WTC11 (cell line): ENCODE measurements around the gene MNS1. TPM values are rescaled to one million over a fixed set of nuclear protein-coding genes. Genes with fewer than 3 reads are reported as not detected.

ENCODE experiments used
- ATAC-seq: fragments of 200-7000 bp; cut with Tn5 transposase; 2 replicates; pipeline ENCODE4 v1.10.0; 2021; ENCODE audit warnings: mild to moderate bottlenecking, moderate library complexity
- CTCF ChIA-PET: fragments of 300-600 bp; sonication (Branson Sonifier 250); formaldehyde crosslinking; loops from one replicate; lab custom pipeline; 2021; ENCODE audit warnings: antibody characterized with exemption; lab: Charles Lee
- POLR2A ChIA-PET: fragments of 350-600 bp; sonication (Branson Sonifier 250); formaldehyde crosslinking; loops from one replicate; lab custom pipeline; 2021; ENCODE audit warnings: antibody characterized with exemption; lab: Charles Lee
- DNase-seq: peaks from one replicate; pipeline ENCODE4 v3.0.0; 2021; ENCODE audit warnings: low spot score
- H3K27ac Mint-ChIP-seq: 2 replicates; pipeline ENCODE4 v1.8.0; 2021; ENCODE audit warnings: mixed read lengths
- H3K27me3 Mint-ChIP-seq: 2 replicates; pipeline ENCODE4 v1.8.0; 2021; ENCODE audit warnings: low read depth, mild to moderate bottlenecking, moderate library complexity, mixed read lengths
- H3K36me3 Mint-ChIP-seq: 2 replicates; pipeline ENCODE4 v1.8.0; 2021; ENCODE audit warnings: mixed read lengths
- H3K4me1 Mint-ChIP-seq: 2 replicates; pipeline ENCODE4 v1.8.0; 2022; ENCODE audit warnings: mixed read lengths
- H3K4me3 Mint-ChIP-seq: 2 replicates; pipeline ENCODE4 v1.8.0; 2021; ENCODE audit warnings: mild to moderate bottlenecking, moderate library complexity, mixed read lengths
- H3K9me3 Mint-ChIP-seq: 2 replicates; pipeline ENCODE4 v1.8.0; 2021; ENCODE audit warnings: mixed read lengths
- AR ChIP-seq: fragments of 250-450 bp; sonication (Bioruptor Pico); IDR thresholded peaks from 2 replicates; pipeline ENCODE4 v1.9.0; 2021; ENCODE audit warnings: mild to moderate bottlenecking
- FOXK1 ChIP-seq: sonication (generic); formaldehyde crosslinking; IDR thresholded peaks from 2 replicates; pipeline ENCODE4 v1.8.0; 2022; ENCODE audit warnings: mild to moderate bottlenecking, moderate library complexity, missing genetic modification reagents
- FOXP1 ChIP-seq: sonication (generic); formaldehyde crosslinking; IDR thresholded peaks from 2 replicates; pipeline ENCODE4 v1.8.0; 2022; ENCODE audit warnings: missing genetic modification reagents, mild to moderate bottlenecking, moderate library complexity, borderline replicate concordance
- GABPB1 ChIP-seq: sonication (generic); formaldehyde crosslinking; IDR thresholded peaks from 2 replicates; pipeline ENCODE4 v1.8.1; 2023; ENCODE audit warnings: mild to moderate bottlenecking, missing genetic modification reagents
- HMGA2 ChIP-seq: fragments of 250-450 bp; sonication (Bioruptor Pico); IDR thresholded peaks from 2 replicates; pipeline ENCODE4 v1.4.0; 2021; ENCODE audit warnings: mild to moderate bottlenecking, moderate library complexity
- MYBL2 ChIP-seq: sonication (generic); formaldehyde crosslinking; IDR thresholded peaks from 2 replicates; pipeline ENCODE4 v1.8.1; 2023; ENCODE audit warnings: mild to moderate bottlenecking, moderate library complexity, missing genetic modification reagents
- NR1H2 ChIP-seq: sonication (generic); formaldehyde crosslinking; IDR thresholded peaks from 2 replicates; pipeline ENCODE4 v1.9.0; 2021; ENCODE audit warnings: mild to moderate bottlenecking, moderate library complexity, missing genetic modification reagents
- NR2C2 ChIP-seq: sonication (generic); formaldehyde crosslinking; IDR thresholded peaks from 2 replicates; pipeline ENCODE4 v1.8.0; 2022; ENCODE audit warnings: mild to moderate bottlenecking, missing genetic modification reagents
- RORB ChIP-seq: fragments of 250-450 bp; sonication (Bioruptor Pico); IDR thresholded peaks from 2 replicates; pipeline ENCODE4 v1.9.0; 2021; ENCODE audit warnings: mild to moderate bottlenecking
- SMAD3 ChIP-seq: sonication (generic); formaldehyde crosslinking; IDR thresholded peaks from 2 replicates; pipeline ENCODE4 v1.8.0; 2022; ENCODE audit warnings: missing genetic modification reagents, mild to moderate bottlenecking, borderline replicate concordance
- SP1 ChIP-seq: sonication (generic); formaldehyde crosslinking; conservative IDR thresholded peaks from 2 replicates; pipeline ENCODE4 v1.8.1; 2022; ENCODE audit warnings: missing genetic modification reagents
- ZBTB21 ChIP-seq: sonication (generic); formaldehyde crosslinking; IDR thresholded peaks from 2 replicates; pipeline ENCODE4 v1.8.1; 2023; ENCODE audit warnings: mild to moderate bottlenecking, missing genetic modification reagents, borderline replicate concordance
- ZBTB43 ChIP-seq: sonication (generic); formaldehyde crosslinking; IDR thresholded peaks from 2 replicates; pipeline ENCODE4 v1.8.1; 2023; ENCODE audit warnings: mild to moderate bottlenecking, missing genetic modification reagents
- ZNF232 ChIP-seq: sonication (generic); formaldehyde crosslinking; IDR thresholded peaks from 2 replicates; pipeline ENCODE4 v1.8.0; 2022; ENCODE audit warnings: mild to moderate bottlenecking, missing genetic modification reagents
- ZNF396 ChIP-seq: fragments of 250-450 bp; sonication (Bioruptor Pico); IDR thresholded peaks from 2 replicates; pipeline ENCODE4 v1.8.0; 2021; ENCODE audit warnings: mild to moderate bottlenecking, moderate library complexity, borderline replicate concordance
- ZNF416 ChIP-seq: fragments of 250-450 bp; sonication (Bioruptor Pico); IDR thresholded peaks from 2 replicates; pipeline ENCODE4 v1.9.0; 2021; ENCODE audit warnings: mild to moderate bottlenecking, inconsistent platforms
- ZNF532 ChIP-seq: fragments of 250-450 bp; sonication (Bioruptor Pico); IDR thresholded peaks from 2 replicates; pipeline ENCODE4 v1.9.0; 2021; ENCODE audit warnings: mild to moderate bottlenecking, borderline replicate concordance
- total RNA-seq: library from RNA; stranded (reverse); gene quantifications from 3 replicates; pipeline ENCODE4 v1.2.3, GENCODE V29; 2021
- TF ChIP-seq, protein P1 (sequence below): fragments of 250-450 bp; sonication (Bioruptor Pico); IDR thresholded peaks from 2 replicates; pipeline ENCODE4 v2.1.2; 2022; ENCODE audit warnings: mild to moderate bottlenecking, moderate library complexity
- TF ChIP-seq, protein P2 (sequence below): fragments of 250-450 bp; sonication (Bioruptor Pico); IDR thresholded peaks from 2 replicates; pipeline ENCODE4 v1.9.0; 2021; ENCODE audit warnings: mild to moderate bottlenecking
- TF ChIP-seq, protein P3 (sequence below): sonication (generic); formaldehyde crosslinking; IDR thresholded peaks from 2 replicates; pipeline ENCODE4 v1.8.1; 2023; ENCODE audit warnings: mild to moderate bottlenecking, missing genetic modification reagents, borderline replicate concordance
- TF ChIP-seq, protein P4 (sequence below): sonication (generic); formaldehyde crosslinking; IDR thresholded peaks from 2 replicates; pipeline ENCODE4 v1.8.0; 2022; ENCODE audit warnings: mild to moderate bottlenecking, missing genetic modification reagents
- TF ChIP-seq, protein P5 (sequence below): sonication (generic); formaldehyde crosslinking; IDR thresholded peaks from 2 replicates; pipeline ENCODE4 v1.8.0; 2022; ENCODE audit warnings: mild to moderate bottlenecking, missing genetic modification reagents

The MNS1 gene
- total RNA-seq, 1 experiment from 2014 or later = 4.4 TPM

DNA sequence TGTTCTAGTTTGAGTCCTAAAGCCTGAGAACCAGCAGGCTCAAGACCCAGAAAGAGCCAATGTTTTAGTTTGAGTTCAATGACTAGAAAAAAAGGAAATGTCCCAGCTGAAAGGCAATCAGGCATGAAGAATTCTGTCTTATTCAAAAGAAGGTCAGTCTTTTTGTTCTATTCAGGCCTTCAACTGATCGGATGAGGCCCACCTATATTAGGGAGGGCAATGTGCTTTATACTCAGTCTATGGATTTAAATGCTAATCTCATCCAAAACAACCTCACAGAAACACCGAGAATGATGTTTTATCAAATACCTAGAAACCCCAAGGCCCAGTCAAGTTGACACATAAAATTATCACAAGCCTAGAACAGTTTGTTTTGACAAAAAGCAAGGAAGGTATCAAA lies 4.0 kb downstream of the MNS1 start:
- Mint-ChIP-seq H3K27me3 (peaks cover 19% of the 10 kb centered on the region), H3K9me3 (peaks cover 7% of the 10 kb centered on the region), H3K36me3 (peaks cover 6% of the 10 kb centered on the region; the same call in 1 of the 2 replicates), H3K4me1 (no peaks in the 10 kb centered on the region), H3K4me3 (no peak overlapping the region), H3K27ac (no peak overlapping the region)
- TF ChIP-seq FOXP1 (CRISPR knock-in tag) (no peak), HMGA2 (CRISPR knock-in tag) (no peak), ZBTB21 (CRISPR knock-in tag) (no peak), ZBTB43 (CRISPR knock-in tag) (no peak), NR2C2 (CRISPR knock-in tag) (no peak), ZNF232 (CRISPR knock-in tag) (no peak), ZNF532 (no peak), GABPB1 (no peak), NR1H2 (CRISPR knock-in tag) (no peak)
- TF ChIP-seq, protein P1, sequence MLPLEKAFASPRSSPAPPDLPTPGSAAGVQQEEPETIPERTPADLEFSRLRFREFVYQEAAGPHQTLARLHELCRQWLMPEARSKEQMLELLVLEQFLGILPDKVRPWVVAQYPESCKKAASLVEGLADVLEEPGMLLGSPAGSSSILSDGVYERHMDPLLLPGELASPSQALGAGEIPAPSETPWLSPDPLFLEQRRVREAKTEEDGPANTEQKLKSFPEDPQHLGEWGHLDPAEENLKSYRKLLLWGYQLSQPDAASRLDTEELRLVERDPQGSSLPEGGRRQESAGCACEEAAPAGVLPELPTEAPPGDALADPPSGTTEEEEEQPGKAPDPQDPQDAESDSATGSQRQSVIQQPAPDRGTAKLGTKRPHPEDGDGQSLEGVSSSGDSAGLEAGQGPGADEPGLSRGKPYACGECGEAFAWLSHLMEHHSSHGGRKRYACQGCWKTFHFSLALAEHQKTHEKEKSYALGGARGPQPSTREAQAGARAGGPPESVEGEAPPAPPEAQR = no peak
- TF ChIP-seq, protein P2, sequence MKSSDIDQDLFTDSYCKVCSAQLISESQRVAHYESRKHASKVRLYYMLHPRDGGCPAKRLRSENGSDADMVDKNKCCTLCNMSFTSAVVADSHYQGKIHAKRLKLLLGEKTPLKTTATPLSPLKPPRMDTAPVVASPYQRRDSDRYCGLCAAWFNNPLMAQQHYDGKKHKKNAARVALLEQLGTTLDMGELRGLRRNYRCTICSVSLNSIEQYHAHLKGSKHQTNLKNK (CRISPR knock-in tag) = no peak
- TF ChIP-seq, protein P3, sequence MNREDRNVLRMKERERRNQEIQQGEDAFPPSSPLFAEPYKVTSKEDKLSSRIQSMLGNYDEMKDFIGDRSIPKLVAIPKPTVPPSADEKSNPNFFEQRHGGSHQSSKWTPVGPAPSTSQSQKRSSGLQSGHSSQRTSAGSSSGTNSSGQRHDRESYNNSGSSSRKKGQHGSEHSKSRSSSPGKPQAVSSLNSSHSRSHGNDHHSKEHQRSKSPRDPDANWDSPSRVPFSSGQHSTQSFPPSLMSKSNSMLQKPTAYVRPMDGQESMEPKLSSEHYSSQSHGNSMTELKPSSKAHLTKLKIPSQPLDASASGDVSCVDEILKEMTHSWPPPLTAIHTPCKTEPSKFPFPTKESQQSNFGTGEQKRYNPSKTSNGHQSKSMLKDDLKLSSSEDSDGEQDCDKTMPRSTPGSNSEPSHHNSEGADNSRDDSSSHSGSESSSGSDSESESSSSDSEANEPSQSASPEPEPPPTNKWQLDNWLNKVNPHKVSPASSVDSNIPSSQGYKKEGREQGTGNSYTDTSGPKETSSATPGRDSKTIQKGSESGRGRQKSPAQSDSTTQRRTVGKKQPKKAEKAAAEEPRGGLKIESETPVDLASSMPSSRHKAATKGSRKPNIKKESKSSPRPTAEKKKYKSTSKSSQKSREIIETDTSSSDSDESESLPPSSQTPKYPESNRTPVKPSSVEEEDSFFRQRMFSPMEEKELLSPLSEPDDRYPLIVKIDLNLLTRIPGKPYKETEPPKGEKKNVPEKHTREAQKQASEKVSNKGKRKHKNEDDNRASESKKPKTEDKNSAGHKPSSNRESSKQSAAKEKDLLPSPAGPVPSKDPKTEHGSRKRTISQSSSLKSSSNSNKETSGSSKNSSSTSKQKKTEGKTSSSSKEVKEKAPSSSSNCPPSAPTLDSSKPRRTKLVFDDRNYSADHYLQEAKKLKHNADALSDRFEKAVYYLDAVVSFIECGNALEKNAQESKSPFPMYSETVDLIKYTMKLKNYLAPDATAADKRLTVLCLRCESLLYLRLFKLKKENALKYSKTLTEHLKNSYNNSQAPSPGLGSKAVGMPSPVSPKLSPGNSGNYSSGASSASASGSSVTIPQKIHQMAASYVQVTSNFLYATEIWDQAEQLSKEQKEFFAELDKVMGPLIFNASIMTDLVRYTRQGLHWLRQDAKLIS (CRISPR knock-in tag) = no peak
- ChIA-PET POLR2A (no interaction called here), CTCF (no interaction called here)
- ATAC-seq = no peak
- no peak for DNase-seq

DNA sequence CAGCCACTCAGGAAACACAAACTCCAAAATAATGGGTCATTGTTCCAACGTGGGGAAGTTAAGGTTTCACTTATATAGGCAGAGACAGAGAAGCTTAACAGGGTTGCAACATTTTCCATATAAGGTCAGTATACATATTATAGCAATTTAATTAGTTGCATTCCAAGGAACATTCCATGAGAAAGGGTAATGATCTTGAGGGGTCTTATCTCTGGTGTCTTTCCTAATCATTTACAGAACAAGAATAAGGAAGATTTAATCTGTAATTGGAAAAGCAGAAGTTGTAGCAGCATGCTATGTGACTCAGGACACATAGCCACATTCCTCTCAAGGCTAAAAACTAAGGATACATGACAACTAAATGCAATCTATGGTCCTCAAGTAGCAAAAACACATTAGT lies 4.9 kb downstream of the MNS1 start:
- Mint-ChIP-seq H3K27ac (no peak overlapping the region), H3K36me3 (peaks cover 6% of the 10 kb centered on the region; the same call in 1 of the 2 replicates), H3K27me3 (peaks cover 12% of the 10 kb centered on the region), H3K9me3 (peaks cover 7% of the 10 kb centered on the region), H3K4me3 (no peak overlapping the region), H3K4me1 (no peaks in the 10 kb centered on the region)
- POLR2A ChIA-PET = no interaction called here
- ATAC-seq (no peak), DNase-seq (no peak)
- CTCF ChIA-PET = no interaction called here
- TF ChIP-seq SMAD3 (no peak), SP1 (CRISPR knock-in tag) (no peak), ZNF416 (CRISPR knock-in tag) (no peak), FOXP1 (CRISPR knock-in tag) (no peak), ZNF396 (CRISPR knock-in tag) (no peak), FOXK1 (CRISPR knock-in tag) (no peak), MYBL2 (CRISPR knock-in tag) (no peak), AR (CRISPR knock-in tag) (no peak), RORB (no peak)
- TF ChIP-seq, protein P4, sequence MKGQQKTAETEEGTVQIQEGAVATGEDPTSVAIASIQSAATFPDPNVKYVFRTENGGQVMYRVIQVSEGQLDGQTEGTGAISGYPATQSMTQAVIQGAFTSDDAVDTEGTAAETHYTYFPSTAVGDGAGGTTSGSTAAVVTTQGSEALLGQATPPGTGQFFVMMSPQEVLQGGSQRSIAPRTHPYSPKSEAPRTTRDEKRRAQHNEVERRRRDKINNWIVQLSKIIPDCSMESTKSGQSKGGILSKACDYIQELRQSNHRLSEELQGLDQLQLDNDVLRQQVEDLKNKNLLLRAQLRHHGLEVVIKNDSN (CRISPR knock-in tag) = no peak
- TF ChIP-seq, protein P5, sequence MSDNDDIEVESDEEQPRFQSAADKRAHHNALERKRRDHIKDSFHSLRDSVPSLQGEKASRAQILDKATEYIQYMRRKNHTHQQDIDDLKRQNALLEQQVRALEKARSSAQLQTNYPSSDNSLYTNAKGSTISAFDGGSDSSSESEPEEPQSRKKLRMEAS (CRISPR knock-in tag) = no peak
